HG03575 (cell line): ENCODE results near the gene HERC3.

Experiments
- ATAC-seq: cut with Tn5 transposase; IDR thresholded peaks from one replicate; pipeline ENCODE4 v1.9.1; 2021; ENCODE audit not compliant: unreplicated experiment, insufficient number of reproducible peaks, low FRiP score; ENCODE audit errors: extremely low read depth

HERC3 gene

GRCh38 chr4:88756149-88756548, 163.9 kb downstream of the HERC3 start:
- ATAC-seq, result no peak

GRCh38 chr4:88757067-88757466, 164.8 kb downstream of the HERC3 start:
- ATAC-seq, result no peak

- no peak for ATAC-seq
Measured at GRCh38 chr4:88757776-88758175, 165.5 kb downstream of the HERC3 start.
